Sigmoid colon (tissue), 7 donors: ENCODE measurements around the gene RHOC. TPM values are rescaled to one million over a fixed set of nuclear protein-coding genes. Genes with fewer than 3 reads are reported as not detected.

Experiments used
- DNase-seq: peaks from one replicate; pipeline ENCODE4 v3.0.0-alpha.2; 2019
- H3K27ac ChIP-seq, 4 donors: fragments of 200-600 bp; sonication (generic); one replicate each; pipeline ENCODE4 v1.5.1; 2016 to 2019; ENCODE audit warnings: mild to moderate bottlenecking in 1 of 4
- H3K27me3 ChIP-seq, 3 donors: fragments of 200-600 bp; sonication (generic); one replicate each; pipeline ENCODE4 v1.5.1; 2019; ENCODE audit warnings: mild to moderate bottlenecking in 1 of 3
- H3K36me3 ChIP-seq, 4 donors: fragments of 200-600 bp; sonication (generic); one replicate each; pipeline ENCODE4 v1.5.1; 2016 to 2019
- H3K4me1 ChIP-seq, 4 donors: fragments of 200-600 bp; sonication (generic); one replicate each; pipeline ENCODE4 v1.5.1; 2017 to 2019
- H3K4me3 ChIP-seq, 4 donors: fragments of 200-600 bp; sonication (generic); one replicate each; pipeline ENCODE4 v1.5.1; 2017 to 2019; ENCODE audit warnings: mild to moderate bottlenecking in 2 of 4, moderate library complexity in 1 of 4
- H3K9me3 ChIP-seq, 4 donors: fragments of 200-600 bp in 3 of 4; sonication (generic) in 3 of 4; one replicate each; pipeline versions ENCODE4 v1.5.1 to v1.6.1; 2013 to 2019
- EP300 ChIP-seq, 4 donors: sonication (generic); formaldehyde crosslinking; IDR thresholded peaks; one replicate each; pipeline ENCODE4 v1.6.1; 2017; ENCODE audit warnings: antibody characterized with exemption in 4 of 4
- POLR2A ChIP-seq, 2 donors: fragments of 450-650 bp; IDR thresholded peaks; one replicate each; pipeline ENCODE4 v1.6.1; 2016; ENCODE audit warnings: antibody characterized with exemption in 2 of 2, mild to moderate bottlenecking in 2 of 2, moderate library complexity in 2 of 2
- POLR2AphosphoS5 ChIP-seq, 4 donors: sonication (generic); formaldehyde crosslinking; IDR thresholded peaks; one replicate each; pipeline ENCODE4 v1.6.1; 2017; ENCODE audit warnings: antibody characterized with exemption in 4 of 4
- WGBS, 2 donors: extraction: QIAGEN DNeasy Blood & Tissue Kit; methylation state at CpG; one replicate each; pipeline ENCODE4 v1.1.7; 2013; 5-methylcytosine and 5-hydroxymethylcytosine counted together
- intact Hi-C: fragments of 100-400 bp; cut with DNase I; formaldehyde crosslinking; loops from one replicate; pipeline ENCODE4 v1.15.1; 2023
- polyA plus RNA-seq, 3 donors: library from polyadenylated mRNA; stranded (reverse); fragments of 200-250 nt; gene quantifications; one replicate each; pipeline ENCODE4 v1.2.3, GENCODE V29; 2013
- total RNA-seq, 4 donors: library from RNA; depleted of rRNA; stranded (reverse); fragments of >200 nt; gene quantifications; one replicate each; pipeline ENCODE4 v1.1.0, GENCODE V29; 2016
- TF ChIP-seq, protein P1 (sequence below), 4 experiments: fragments of 450-650 bp in 3 of 4; fragments of 200-600 bp in 1 of 4; IDR thresholded peaks; one replicate each; pipeline ENCODE4 v1.5.1; 2016 to 2019; ENCODE audit warnings: antibody characterized with exemption in 4 of 4, mild to moderate bottlenecking in 3 of 4, moderate library complexity in 2 of 4
- donor health status: healthy with polysubstance abuse.
- donor health status: Bipolar disorder and iron deficiency.
- donor health status: healthy.

The RHOC gene
- total and polyA plus RNA-seq, 7 donors: 181 to 1,259 (median 244) TPM

DNA sequence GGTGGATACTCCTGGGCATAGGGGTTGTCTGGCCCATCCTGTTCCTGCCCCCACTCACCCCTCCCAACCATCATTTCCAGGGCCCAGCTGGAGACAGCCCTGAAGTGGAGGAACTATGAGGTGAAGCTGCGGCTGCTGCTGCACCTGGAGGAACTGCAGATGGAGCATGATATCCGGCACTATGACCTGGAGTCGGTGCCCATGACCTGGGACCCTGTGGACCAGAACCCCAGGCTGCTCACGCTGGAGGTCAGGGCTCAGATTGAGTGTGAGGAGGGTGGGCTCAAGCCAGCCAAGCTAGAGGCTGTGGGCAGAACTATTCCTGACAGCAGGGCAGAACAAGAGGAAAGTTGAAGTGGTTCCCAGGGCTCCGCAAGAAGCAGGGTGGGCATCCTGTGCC is 14.2 kb downstream of the RHOC start:
- Histone ChIP-seq H3K27ac (no peak overlapping the region), H3K4me3 (no peak overlapping the region), H3K27me3 (no peaks in the 10 kb centered on the region), H3K36me3 (peaks cover 34 to 94% (median 41%) of the 10 kb centered on the region in 4 donors), H3K4me1 (peaks cover 0 to 9% (median 3%) of the 10 kb centered on the region in 4 donors), H3K9me3 (no peaks in the 10 kb centered on the region)
- DNase-seq: no peak
- no peak for TF ChIP-seq POLR2AphosphoS5 (IDR thresholded peaks at IDR 0.05)
- TF ChIP-seq EP300 (IDR thresholded peaks at IDR 0.05): no peak
- TF ChIP-seq, protein P1, sequence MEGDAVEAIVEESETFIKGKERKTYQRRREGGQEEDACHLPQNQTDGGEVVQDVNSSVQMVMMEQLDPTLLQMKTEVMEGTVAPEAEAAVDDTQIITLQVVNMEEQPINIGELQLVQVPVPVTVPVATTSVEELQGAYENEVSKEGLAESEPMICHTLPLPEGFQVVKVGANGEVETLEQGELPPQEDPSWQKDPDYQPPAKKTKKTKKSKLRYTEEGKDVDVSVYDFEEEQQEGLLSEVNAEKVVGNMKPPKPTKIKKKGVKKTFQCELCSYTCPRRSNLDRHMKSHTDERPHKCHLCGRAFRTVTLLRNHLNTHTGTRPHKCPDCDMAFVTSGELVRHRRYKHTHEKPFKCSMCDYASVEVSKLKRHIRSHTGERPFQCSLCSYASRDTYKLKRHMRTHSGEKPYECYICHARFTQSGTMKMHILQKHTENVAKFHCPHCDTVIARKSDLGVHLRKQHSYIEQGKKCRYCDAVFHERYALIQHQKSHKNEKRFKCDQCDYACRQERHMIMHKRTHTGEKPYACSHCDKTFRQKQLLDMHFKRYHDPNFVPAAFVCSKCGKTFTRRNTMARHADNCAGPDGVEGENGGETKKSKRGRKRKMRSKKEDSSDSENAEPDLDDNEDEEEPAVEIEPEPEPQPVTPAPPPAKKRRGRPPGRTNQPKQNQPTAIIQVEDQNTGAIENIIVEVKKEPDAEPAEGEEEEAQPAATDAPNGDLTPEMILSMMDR (IDR thresholded peaks at IDR 0.05): no peak
- no peak for TF ChIP-seq POLR2A (IDR thresholded peaks at IDR 0.05)
- whole genome bisulfite sequencing, 2 donors: 95% methylated on average over 5 of the region's 5 CpGs
- intact Hi-C loops: no loop called here

GRCh38 chr1:112689842-112690237 is 17.1 kb downstream of the RHOC start:
- Histone ChIP-seq H3K27me3 (no peaks in the 10 kb centered on the region), H3K36me3 (peaks cover 27 to 65% (median 33%) of the 10 kb centered on the region in 4 donors), H3K4me3 (no peak overlapping the region), H3K9me3 (no peaks in the 10 kb centered on the region), H3K4me1 (peaks cover 0 to 9% (median 3%) of the 10 kb centered on the region in 4 donors), H3K27ac (no peak overlapping the region)
- intact Hi-C loops: no loop called here
- DNase-seq: no peak
- 96 to 97% methylated on average over 11 of the region's 11 CpGs for WGBS, 2 donors
- TF ChIP-seq, protein P1 (IDR thresholded peaks at IDR 0.05): no peak
- TF ChIP-seq POLR2AphosphoS5 (IDR thresholded peaks at IDR 0.05) (no peak), EP300 (IDR thresholded peaks at IDR 0.05) (no peak), POLR2A (IDR thresholded peaks at IDR 0.05) (no peak)

DNA sequence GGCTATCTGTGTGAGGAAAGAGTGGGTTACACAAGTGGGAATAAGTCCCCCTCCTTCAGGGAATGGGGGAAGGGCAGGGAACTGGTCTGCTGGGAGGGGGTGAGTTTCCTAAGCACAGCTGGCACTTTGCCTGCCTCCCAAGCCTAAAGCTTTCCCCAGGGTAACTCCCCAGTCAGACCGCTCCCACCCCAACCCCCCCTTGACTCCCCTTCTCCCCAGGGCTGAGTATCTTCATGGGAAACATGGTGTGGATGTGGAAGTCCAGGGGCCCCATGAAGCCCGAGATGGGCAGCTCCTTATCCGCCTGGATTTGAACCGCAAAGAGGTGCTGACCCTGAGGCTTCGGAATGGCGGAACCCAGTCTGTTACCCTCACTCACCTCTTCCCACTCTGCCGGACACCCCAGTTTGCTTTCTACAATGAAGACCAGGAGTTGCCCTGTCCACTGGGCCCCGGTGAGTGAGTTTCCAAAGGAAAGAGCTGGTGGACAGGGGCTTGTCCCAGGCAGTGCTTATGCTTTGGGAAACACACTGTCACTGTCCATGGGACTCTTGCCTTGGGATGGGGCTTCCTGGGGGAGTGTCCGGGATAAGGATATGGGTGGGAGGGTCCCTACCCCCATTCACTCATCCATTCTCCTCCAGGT is 17.6 kb downstream of the RHOC start:
- intact Hi-C loops: no loop called here
- no peak for DNase-seq
- Histone ChIP-seq H3K9me3 (no peaks in the 10 kb centered on the region), H3K27ac (peak overlapping the region in 3 of 4 donors; percentile 0 to 43 (median 39)), H3K27me3 (no peaks in the 10 kb centered on the region), H3K36me3 (peaks cover 22 to 60% (median 29%) of the 10 kb centered on the region in 4 donors), H3K4me1 (peaks cover 0 to 9% (median 3%) of the 10 kb centered on the region in 4 donors), H3K4me3 (no peak overlapping the region)
- WGBS, 2 donors: 94% methylated on average over 9 of the region's 9 CpGs
- TF ChIP-seq, protein P1 (IDR thresholded peaks at IDR 0.05): no peak
- TF ChIP-seq POLR2AphosphoS5 (IDR thresholded peaks at IDR 0.05): no peak
- no peak for TF ChIP-seq POLR2A (IDR thresholded peaks at IDR 0.05)
- TF ChIP-seq EP300 (IDR thresholded peaks at IDR 0.05): no peak

- no peak overlapping the region for H3K4me3 ChIP-seq
- H3K27ac ChIP-seq: peak overlapping the region in 3 of 4 donors; percentile 0 to 43 (median 39)
- no peaks in the 10 kb centered on the region for H3K9me3 ChIP-seq
- peaks cover 0 to 9% (median 3%) of the 10 kb centered on the region in 4 donors for H3K4me1 ChIP-seq
- no peak for DNase-seq
- WGBS, 2 donors: 89 to 92% methylated on average over 13 of the region's 13 CpGs
- peaks cover 17 to 55% (median 23%) of the 10 kb centered on the region in 4 donors for H3K36me3 ChIP-seq
- intact Hi-C loops: no loop called here
- H3K27me3 ChIP-seq: no peaks in the 10 kb centered on the region
- TF ChIP-seq POLR2AphosphoS5 (IDR thresholded peaks at IDR 0.05) (no peak), EP300 (IDR thresholded peaks at IDR 0.05) (no peak), POLR2A (IDR thresholded peaks at IDR 0.05) (no peak)
- TF ChIP-seq, protein P1 (IDR thresholded peaks at IDR 0.05): no peak
These were observed 18.1 kb downstream of the RHOC start for GRCh38 chr1:112688781-112689193.
